Vagina (tissue), 2 donors: ENCODE measurements around the gene BTNL9.

Experiments
- POLR2A ChIP-seq, 2 donors: fragments of 450-650 bp; IDR thresholded peaks; one replicate each; pipeline ENCODE4 v1.6.1; 2017; ENCODE audit warnings: antibody characterized with exemption in 2 of 2, mild to moderate bottlenecking in 2 of 2, moderate library complexity in 2 of 2
- POLR2AphosphoS5 ChIP-seq, 2 donors: sonication (generic); formaldehyde crosslinking; IDR thresholded peaks; one replicate each; pipeline ENCODE4 v1.9.0; 2017; ENCODE audit warnings: antibody characterized with exemption in 2 of 2, mild to moderate bottlenecking in 2 of 2, low read depth in 1 of 2; ENCODE audit not compliant: insufficient read depth in 1 of 2
- TF ChIP-seq, protein P1 (sequence below), 3 experiments: fragments of 450-650 bp in 2 of 3; fragments of 200-600 bp in 1 of 3; sonication (generic) in 1 of 3; IDR thresholded peaks; one replicate each; pipeline ENCODE4 v1.5.1; 2017 to 2019; ENCODE audit warnings: antibody characterized with exemption in 3 of 3, mild to moderate bottlenecking in 2 of 3, moderate library complexity in 2 of 3

DNA sequence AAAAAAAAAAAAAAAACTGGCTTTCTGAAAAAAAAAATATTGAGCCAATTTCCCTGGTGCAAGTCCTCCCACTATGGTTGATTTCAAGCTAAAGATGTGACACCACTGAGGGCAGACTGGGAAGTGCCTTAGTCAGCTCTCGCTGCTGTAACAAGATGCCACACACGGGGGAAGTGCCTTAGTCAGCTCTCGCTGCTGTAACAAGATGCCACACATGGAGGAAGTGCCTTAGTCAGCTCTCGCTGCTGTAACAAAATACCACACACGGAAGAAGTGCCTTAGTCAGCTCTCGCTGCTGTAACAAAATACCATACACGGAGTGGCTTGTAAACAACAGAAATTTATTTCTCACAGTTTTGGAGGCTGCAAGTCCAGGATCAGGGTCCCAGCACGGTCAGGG, 23.4 kb downstream of the BTNL9 start:
- TF ChIP-seq, protein P1, sequence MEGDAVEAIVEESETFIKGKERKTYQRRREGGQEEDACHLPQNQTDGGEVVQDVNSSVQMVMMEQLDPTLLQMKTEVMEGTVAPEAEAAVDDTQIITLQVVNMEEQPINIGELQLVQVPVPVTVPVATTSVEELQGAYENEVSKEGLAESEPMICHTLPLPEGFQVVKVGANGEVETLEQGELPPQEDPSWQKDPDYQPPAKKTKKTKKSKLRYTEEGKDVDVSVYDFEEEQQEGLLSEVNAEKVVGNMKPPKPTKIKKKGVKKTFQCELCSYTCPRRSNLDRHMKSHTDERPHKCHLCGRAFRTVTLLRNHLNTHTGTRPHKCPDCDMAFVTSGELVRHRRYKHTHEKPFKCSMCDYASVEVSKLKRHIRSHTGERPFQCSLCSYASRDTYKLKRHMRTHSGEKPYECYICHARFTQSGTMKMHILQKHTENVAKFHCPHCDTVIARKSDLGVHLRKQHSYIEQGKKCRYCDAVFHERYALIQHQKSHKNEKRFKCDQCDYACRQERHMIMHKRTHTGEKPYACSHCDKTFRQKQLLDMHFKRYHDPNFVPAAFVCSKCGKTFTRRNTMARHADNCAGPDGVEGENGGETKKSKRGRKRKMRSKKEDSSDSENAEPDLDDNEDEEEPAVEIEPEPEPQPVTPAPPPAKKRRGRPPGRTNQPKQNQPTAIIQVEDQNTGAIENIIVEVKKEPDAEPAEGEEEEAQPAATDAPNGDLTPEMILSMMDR (IDR thresholded peaks at IDR 0.05): no peak
- TF ChIP-seq POLR2A (IDR thresholded peaks at IDR 0.05) (no peak), POLR2AphosphoS5 (IDR thresholded peaks at IDR 0.05; ENCODE audit: insufficient read depth in 1 of 2, low read depth in 1 of 2) (no peak)
